Amygdala (tissue), 56 donors: ENCODE data around the gene TBC1D8.
A peak's percentile ranks its signal among the peaks of the same experiment; 100 is the strongest.

ENCODE experiments used
- DNase-seq, 56 donors: peaks; one replicate each; lab custom pipeline; 2025; lab: John Stamatoyannopoulos, UW

TBC1D8 gene

DNA sequence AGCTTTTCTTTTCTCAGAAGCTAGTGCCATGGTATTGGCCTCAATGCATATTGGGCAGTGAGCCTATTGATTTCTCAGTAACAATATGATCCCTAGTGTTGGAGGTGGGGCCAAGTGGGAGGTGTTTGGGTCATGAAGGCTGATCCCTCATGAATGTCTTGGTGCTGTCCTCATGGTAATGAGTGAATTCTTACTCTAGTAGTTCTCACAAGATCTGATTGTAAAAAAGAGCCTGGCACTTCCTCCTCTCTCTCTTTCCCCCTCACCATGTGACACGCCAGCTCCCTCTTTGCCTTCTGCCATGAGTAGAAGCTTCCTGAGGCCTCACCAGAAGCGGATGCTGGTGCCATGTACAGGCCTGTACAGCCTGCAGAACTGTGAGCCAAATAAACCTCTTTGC is 12.8 kb upstream of the TBC1D8 start:
- no peak for DNase-seq

DNA sequence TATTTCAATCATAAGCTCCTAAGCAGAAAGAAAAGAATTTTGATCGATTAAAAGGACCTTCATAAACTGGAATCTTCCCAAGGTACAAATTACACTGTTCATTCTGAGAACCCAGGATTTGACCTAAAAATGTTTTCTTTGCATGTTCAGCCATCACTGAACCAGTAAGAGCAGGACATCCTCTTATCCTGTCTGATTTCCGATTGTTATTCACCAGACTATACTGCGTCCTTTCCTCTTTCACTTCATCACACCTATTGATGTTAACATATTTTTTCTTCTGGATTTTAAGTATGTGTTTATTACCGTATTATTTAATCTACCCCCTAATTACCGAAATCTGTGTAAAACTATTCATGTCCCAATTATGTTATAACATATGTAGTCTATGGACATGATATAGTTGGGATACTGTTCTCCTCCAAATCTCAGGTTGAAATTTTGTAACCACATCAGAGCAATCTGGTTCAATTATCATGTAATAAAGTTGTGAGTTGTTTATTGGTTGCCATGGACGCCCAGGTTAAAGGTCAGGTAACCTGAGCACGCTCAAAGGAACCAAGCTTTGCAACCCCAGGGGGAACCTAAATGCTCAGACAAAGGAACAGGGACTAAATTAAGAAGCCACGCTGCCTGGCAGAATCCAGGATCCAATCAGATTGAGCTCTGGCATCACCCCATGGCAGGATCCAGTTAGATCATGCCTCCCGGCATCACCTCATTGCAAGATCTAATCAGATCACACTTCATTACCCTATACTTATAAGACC is 11.6 kb upstream of the TBC1D8 start:
- no peak for DNase-seq

DNA sequence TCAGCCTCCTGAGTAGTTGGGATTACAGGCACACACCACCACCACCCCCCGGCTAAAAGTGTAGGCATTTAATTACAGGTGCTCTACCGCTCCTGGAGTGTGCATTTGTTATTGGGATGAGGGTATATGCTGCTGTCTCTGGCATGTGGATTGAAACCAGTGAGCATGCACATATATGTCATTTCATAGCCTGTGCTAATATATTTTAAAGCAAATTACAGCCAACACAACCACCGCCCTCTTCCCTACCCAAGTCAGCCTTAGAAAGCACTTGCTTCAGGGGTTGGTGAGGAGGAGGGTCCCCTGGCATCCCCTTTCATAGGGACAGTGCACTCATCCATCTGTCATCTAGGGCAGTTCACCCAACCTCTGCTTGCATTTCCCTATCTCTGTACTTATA is 10.5 kb upstream of the TBC1D8 start:
- DNase-seq = no peak

DNA sequence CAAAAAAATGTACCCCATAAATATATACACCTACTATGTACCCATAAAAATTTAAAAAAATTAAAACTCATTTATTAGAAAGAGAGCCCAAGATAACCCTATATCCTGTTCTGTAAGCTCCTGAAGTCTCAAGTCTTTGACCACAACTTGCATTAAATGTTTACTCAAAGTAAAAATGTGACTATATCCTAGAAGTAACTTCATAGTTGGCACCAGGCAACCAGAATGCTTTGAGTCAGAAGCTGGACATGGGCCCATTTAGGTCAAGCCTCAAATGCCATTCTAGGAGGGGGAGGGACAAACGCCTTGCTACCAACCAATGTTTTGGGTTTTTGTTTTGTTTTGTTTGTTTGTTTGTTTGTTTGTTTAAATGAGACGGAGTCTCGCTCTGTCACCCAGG is 9.3 kb upstream of the TBC1D8 start:
- DNase-seq = no peak

DNA sequence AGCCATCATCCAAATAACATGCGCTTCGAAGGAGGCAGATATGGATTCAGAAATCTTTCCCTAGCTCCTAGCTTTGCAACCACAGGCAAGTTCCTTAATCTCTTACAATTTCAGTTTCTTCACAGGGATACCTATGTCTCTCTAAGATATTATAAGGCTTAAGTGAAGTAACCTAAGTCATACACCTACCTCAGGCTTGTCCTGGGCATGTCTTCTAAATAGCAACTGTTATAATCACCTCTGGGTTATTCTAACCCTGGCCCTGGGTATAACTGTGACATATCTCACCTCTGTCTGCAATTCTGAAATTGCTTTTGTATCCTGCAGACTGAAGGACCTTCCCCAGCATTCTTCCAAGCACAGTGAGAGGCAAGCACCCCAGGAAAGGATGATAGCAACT is 8.3 kb upstream of the TBC1D8 start:
- no peak for DNase-seq

DNA sequence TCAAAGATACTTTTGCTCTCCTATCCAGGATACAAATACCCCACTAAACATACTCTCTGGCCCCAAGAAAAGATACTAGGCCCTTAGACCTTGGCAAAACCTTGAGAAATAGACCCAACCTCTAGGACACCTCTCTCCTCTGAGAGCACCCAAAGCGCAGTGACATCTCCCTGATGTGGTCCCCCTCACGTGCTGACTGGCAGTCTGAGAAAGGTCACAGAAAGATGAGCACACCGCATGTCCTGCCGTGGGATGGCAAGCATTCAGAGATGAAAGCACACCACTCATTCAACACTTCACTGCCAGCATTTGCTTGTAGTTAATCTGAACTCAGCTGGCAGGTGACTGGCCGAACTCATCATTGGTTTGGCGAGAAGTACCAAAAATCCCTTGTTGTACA is 6.1 kb upstream of the TBC1D8 start:
- no peak for DNase-seq

DNA sequence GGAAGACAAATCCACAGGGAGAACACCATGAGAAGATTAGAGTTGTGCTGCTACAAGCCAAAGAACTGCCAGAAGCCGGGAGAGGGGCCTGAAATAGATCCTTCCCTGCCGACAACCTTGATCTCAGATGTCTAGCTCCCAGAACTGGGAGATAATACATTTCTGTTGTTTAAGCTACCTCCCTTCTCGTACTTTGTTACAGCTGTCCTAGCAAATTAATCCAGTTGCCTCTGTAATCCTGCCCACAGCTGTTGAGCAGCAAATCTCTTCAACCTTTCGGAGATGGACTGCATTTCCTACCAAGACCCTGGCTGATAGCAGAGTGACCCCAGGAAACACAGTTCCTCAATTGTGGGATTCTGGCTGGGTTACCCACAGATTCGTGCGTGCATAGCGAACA is 2.6 kb upstream of the TBC1D8 start:
- no peak for DNase-seq

DNA sequence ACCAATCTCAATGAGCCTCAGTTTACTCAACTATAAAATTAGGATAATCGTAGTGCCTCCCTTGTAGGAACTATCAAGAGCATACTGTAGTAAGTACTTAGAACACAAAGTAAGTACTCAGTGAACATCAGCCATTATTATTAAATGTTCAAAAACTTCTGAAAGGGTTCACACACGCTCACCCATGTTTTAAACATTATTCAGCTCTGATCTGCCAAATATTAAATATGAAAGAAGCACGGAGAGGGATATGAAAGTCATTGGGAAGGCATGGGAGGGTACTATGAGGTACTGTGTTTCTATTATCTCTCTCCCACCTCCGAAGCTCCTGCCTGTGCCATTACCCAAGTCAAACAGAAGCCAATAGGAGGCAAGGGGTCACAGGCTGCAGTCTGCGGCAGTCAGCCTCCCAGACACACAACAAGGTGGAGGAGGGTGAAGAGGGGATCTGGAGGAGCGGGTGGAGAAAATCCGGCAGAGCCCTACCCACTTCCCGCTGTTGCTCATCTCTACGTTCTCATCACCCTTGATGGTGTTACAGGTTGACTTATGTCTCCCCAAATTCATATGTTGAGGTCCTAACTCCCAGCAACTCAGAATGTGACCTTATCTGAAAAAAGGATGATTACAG is 2.0 kb upstream of the TBC1D8 start:
- DNase-seq = no peak

DNA sequence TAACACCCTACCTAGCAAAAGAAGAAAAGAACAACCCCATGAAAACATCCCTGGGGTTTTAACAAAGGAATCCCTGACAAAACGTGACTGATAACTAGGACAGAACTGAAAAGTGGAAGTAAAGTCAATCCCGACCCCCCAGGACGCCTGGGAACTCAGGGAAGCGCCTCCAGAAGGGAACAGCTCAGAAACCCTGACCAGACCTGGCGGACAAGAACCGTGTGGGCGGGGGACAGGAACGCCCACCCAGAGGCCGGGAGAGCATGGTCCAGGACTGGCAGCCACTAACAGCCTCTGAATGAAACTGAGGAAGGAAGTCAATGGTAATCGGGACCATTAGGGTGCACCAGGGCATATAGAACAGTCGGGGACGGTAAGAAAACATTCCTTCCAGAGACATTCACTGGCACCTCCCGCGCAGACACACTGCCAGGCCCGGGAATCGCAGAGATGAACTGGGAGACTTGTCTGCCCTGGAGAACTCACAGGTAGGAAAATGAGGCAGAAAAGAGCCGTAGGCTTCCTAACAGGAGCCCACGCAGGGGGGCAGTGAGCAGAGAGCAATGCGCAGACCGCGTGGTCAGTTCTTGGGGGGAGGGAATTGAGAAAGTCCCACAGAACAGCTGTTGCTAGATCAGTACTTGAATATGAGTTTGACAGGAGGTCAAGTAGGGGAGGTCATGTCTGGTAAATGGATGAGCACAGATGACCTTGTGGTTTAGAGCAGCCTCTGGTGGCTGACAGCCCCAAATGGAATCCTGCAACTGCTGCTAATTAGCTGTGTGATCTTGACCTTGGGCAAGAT is 1.3 kb upstream of the TBC1D8 start:
- DNase-seq = peak in 45 of 56 donors; percentile 1 to 80 (median 32)

DNA sequence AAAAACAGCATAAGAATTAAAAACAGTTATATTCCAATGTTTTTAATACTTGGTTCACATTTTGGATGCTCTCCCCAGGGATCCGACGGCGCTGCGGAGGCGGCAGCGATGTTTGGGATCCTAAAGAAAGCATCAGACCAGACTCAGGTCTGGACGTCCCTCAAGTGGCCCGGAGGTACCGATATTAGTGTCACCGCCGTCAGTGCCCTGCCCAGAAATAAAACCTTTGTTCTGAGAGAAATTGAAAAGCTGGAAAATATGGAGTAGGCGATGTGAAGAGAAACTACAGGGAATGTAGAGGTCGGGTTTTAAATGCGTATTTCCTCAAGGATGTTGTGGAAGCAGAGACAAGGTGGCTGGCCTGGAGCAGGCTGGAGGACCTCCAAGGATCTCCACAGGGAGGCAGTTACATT is 683 bp upstream of the TBC1D8 start:
- peak in 4 of 56 donors; percentile 16 to 34 (median 22) for DNase-seq

DNA sequence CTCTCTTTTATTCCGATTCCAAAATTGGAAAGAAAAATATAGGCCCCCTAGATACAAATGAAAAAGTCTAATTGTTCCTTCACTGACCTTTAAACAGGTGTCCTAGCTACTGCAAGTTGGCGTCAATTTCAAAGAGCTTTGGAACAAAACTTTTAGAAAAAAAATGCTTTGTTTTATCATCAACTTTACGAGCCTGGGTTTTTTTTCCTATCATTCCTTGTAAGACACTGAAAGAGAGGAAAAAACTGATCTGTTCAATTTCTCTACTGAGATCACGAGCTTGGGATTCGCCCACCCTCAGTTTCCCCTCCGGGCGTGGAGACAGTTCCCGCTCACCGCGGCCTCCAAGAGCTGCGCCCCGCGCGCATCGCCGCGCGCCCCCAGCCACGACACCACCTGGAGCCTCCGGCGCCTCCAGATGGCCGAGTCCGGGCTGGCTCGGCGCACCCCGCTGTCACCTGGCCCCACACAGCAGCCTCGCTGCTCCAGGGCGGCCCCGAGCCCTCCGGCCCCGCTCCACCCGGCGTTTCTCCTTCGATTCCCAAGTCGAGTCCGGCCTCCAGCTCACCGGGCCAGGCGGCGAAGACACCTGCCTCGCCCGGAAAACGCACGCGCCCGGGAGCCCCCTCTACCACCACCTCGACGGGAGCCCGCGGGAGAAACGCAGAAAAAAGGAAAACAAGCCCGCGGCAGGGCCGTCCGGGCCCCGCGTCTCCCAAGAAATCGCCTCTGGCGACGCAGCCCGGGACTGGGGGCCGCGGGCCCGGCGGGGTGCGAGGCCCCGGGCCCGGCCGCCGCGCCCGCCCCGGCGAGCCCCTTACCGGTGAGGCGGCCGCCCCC is 656 bp downstream of the TBC1D8 start:
- peak in 6 of 56 donors; percentile 9 to 37 (median 24) for DNase-seq

DNA sequence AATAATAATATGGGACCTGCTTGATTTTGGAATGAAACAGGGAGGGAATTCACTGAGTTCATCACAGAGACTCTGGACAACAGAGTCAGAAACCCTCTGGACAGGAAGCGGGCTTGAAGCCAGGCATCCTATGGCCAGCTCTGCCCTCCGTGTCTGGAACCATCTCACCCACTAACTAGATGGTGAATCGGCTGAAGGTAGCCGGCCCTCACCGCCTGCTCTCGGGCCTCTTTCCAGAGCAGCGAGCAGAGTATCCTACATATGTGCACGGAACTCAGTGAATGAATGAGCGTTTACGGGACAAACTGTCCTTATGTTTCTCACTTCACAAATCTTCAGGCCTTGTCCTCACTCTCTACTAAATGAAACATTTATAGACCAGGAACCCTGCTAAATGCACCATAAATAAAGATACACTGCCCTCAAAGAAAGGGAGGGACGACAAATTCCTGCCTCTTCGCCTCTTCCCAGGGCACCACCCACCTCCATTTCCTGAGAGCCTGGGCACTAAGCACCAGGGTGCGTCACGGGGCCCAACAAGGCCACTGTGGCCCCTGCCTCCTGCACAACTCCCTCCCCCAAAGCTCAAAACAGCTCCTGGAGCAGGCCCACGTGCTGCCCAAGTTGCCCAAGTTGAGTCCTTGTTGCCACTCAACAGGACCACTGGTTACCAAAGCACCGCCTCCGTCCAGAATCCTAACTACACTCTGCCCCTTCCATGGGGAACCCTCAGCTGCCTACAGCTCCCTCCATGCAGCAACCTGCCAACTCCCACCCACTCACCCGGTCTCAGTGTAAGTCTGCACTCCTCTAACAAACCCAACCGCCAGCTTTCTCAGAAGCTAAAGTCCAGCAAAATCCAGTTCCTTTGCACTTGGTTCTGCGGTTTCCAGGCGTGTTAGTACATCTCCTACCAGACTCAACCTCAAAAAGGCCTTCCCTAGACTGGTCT is 1.7 kb downstream of the TBC1D8 start:
- DNase-seq = no peak

DNA sequence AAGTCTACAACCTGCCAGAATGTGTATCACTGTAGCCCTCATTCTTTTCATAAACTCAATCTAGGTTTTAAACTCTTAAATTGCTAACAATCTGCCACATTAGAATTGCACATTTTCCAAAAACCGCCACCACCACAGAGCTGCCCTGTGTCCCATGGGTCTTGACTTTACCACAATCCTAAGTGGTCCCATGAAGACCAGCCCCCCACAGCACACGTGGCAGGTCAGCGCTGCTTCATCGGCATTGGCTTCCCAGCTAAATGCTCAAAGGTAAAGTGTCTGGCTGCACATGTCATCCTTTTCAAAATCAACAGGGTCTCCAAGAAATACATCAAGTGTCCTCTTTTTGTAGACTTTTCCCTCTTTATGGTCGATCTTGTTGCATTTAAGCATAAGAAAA is 2.4 kb downstream of the TBC1D8 start:
- no peak for DNase-seq

DNA sequence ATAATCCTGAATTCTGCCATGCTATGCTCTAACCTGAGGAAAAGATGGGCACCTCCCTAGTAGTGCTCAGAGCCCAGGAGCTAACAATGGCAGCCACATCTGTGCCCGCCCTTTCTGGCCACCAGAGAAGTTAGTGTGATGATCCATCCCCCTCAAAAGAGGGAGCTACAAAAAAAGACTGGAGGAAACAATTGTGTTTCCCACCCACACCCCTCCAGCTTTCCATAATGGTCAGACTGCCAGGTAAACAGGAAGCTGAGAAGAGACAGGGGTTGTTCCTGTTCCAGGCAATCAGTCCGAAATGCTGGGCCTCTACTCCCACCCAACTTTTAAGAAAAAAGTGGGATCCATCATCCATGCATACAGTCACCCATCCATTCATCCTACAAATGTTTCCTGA is 3.2 kb downstream of the TBC1D8 start:
- no peak for DNase-seq

DNA sequence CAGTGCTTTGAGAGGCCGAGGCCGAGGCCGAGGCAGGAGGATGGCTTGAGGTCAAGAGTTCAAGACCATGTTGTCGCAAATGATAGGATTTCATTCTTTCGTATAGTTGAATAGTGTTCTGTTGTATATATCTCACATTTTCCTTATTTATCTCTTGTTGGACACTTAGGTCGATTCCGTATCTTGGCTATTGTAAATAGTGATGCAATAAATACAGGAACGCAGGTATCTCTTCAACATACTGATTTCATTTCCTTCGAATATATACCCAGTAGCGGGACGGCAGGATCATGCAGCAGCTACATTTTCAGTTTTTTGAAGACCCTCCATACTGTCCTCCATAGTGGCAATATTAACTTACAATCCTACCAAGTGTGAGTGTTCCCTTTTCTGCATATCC is 4.1 kb downstream of the TBC1D8 start:
- no peak for DNase-seq

DNA sequence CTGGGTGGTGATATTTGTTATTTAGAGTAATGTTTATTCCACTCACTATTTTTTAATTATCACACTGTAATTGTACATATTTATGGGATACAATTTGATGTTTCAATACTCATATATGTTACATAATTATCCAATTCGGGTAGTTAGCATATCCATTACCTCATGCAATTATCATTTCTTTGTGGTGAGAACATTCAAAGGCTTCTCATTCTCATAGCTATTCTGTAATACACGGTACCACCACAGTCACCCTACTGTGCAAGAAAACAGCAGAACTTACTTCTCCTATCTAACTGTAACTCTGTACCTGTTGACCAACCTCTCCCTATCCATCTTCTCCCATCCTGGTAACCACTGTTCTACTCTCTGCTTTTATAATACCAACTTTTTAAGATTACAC is 4.6 kb downstream of the TBC1D8 start:
- DNase-seq = no peak

DNA sequence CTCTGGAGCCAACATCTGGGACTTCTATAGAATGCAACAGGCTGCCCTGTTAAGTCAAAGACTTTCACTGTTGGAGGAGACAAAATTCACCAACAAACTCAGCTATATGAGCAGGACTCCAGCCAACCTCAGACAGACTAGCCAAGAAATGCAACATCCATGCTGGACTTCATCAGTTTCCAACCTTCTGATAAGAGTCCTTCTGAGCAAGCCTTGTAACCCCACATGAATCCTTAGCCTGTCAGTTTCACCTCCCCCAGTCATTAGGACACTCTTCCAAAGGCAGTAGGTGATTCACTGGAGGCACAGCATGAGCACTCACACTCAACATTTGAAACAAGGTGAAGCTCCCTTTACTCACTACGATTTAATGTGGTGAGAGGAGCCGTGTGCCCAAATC is 5.8 kb downstream of the TBC1D8 start:
- DNase-seq = no peak

DNA sequence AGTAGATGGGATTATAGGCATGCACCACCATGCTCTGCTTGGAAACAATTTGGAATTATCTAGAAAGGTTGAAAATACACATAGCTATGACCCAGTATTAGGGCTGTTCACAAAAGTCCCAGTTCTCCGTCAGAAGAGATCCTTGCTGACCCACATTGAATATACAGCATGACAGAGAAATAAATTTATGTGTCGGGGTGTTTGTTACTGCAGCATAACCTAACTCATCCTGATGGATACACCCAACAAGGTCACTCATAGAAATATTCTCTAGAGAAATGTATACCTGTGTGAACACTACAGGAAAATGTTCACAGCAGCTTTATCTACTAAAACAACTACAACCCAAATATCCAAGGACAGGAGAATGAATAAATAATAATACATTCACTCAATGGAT is 9.0 kb downstream of the TBC1D8 start:
- DNase-seq = no peak

DNA sequence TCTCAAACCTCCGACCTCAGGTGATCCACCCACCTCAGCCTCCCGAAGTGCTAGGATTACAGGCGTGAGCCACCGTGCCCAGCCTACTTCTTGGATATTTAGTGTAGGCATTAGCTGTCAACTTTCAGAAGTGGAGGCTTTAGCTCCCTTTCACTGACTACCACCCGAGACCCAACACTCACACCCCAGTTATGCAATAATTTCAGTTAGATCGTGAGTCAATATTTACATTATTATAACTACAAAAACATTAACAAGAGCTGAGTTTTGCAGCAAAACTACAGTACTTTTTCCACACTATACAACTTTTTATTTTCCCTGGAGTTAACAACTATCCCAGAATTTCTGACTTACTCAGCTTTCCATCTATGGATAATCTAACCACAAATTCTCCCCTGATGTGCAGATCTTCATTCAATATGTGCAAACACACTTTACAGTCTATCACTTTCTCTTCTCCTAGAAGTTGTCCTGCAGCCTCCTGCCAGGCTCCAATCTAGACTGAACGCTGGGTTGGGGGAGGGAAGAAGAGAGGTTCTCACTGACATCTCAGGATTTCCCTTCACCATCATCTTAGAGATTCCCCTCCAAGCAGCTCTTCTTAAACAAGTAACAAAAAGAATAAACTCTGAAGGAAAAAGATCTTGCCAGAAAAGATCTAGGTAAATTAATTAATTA is 10.1 kb downstream of the TBC1D8 start:
- DNase-seq = no peak
